GM23248 (cell line): ENCODE data around the gene IPO4.

ENCODE experiments used
- EZH2 ChIP-seq: fragments of 200-600 bp; sonication (generic); IDR thresholded peaks from 2 replicates; pipeline ENCODE4 v1.6.1; 2018; ENCODE audit warnings: antibody characterized with exemption, mild to moderate bottlenecking; ENCODE audit not compliant: insufficient read depth, poor library complexity, severe bottlenecking
- EZH2phosphoT487 ChIP-seq: fragments of 200-600 bp; sonication (generic); IDR thresholded peaks from 2 replicates; pipeline ENCODE4 v1.6.1; 2018; ENCODE audit warnings: antibody characterized with exemption, moderate library complexity, mild to moderate bottlenecking, low read depth; ENCODE audit not compliant: insufficient read depth

- no peak for TF ChIP-seq EZH2
- TF ChIP-seq EZH2phosphoT487: no peak
These were observed 31.8 kb downstream of the IPO4 start for GRCh38 chr14:24156840-24157239.
